Mucosa of descending colon (tissue), 3 donors: ENCODE measurements around the gene MVB12B. TPM values are rescaled to one million over a fixed set of nuclear protein-coding genes. Genes with fewer than 3 reads are reported as not detected.

ENCODE experiments used
- ATAC-seq: fragments of 200-7000 bp; cut with Tn5 transposase; one replicate; pipeline ENCODE4 v1.9.1; 2020; ENCODE audit warnings: mild to moderate bottlenecking, moderate library complexity
- DNase-seq, 3 donors: peaks; one replicate each; pipeline ENCODE4 v3.0.0-alpha.2; 2020
- H3K36me3 ChIP-seq: fragments of 200-600 bp; one replicate; pipeline ENCODE4 v1.8.0; 2021; ENCODE audit warnings: low read depth, mild to moderate bottlenecking
- H3K4me1 ChIP-seq: fragments of 200-600 bp; one replicate; pipeline ENCODE4 v1.8.0; 2021; ENCODE audit warnings: low read depth, mild to moderate bottlenecking
- H3K4me3 ChIP-seq: fragments of 200-600 bp; one replicate; pipeline ENCODE4 v1.8.0; 2021; ENCODE audit warnings: mild to moderate bottlenecking
- H3K9me3 ChIP-seq: fragments of 200-600 bp; one replicate; pipeline ENCODE4 v1.8.0; 2021; ENCODE audit warnings: mild to moderate bottlenecking
- CTCF ChIP-seq: fragments of 200-600 bp; IDR thresholded peaks from one replicate; pipeline ENCODE4 v1.8.0; 2022; ENCODE audit warnings: antibody characterized with exemption, mild to moderate bottlenecking
- intact Hi-C, 2 donors: fragments of 100-400 bp; cut with DNase I in 1 of 2; cut with micrococcal nuclease in 1 of 2; formaldehyde crosslinking; loops; one replicate each; pipeline versions ENCODE4 v1.11.0 to v1.11.1; 2022; cut with DNase I, micrococcal nuclease
- total RNA-seq, 3 donors: library from RNA; stranded (reverse); fragmentation: NEBNext Ultra II Directional in 2 of 3; extraction: Animal tissue kit (Norgen Biotek cat#: 25700) in 2 of 3; gene quantifications; one replicate each; pipeline versions ENCODE4 v1.2.1 to v1.2.4, GENCODE V29; 2021 to 2023
- donor health status: DM: no; HTN: no; CAD: no; lungs with moderate emphysema.
- donor health status: DM: no; HTN: no; CAD: no.
- donor health status: DM: no; HTN: yes; CAD: no.

MVB12B gene
- total RNA-seq, 3 donors from 2014 or later = 16.8 to 26.4 (median 21.6) TPM

- DNase-seq (no peak), ATAC-seq (no peak)
- Histone ChIP-seq H3K9me3 (no peaks in the 10 kb centered on the region), H3K36me3 (no peaks in the 10 kb centered on the region), H3K4me1 (no peaks in the 10 kb centered on the region), H3K4me3 (no peak overlapping the region)
- intact Hi-C loops = no loop called here
- no peak for TF ChIP-seq CTCF
Observed at GRCh38 chr9:126448865-126449577, 122.4 kb downstream of the MVB12B start.

- Histone ChIP-seq H3K36me3 (no peaks in the 10 kb centered on the region), H3K9me3 (no peaks in the 10 kb centered on the region), H3K4me3 (no peak overlapping the region), H3K4me1 (no peaks in the 10 kb centered on the region)
- TF ChIP-seq CTCF = no peak
- DNase-seq (no peak), ATAC-seq (no peak)
- intact Hi-C loops = no loop called here
Observed at GRCh38 chr9:126449725-126450667, 123.4 kb downstream of the MVB12B start.

- H3K9me3 ChIP-seq = no peaks in the 10 kb centered on the region
- H3K4me1 ChIP-seq = no peaks in the 10 kb centered on the region
- H3K36me3 ChIP-seq = no peaks in the 10 kb centered on the region
- intact Hi-C loops = no loop called here
- no peak for DNase-seq
- TF ChIP-seq CTCF = no peak
- H3K4me3 ChIP-seq = no peak overlapping the region
- ATAC-seq = no peak
Observed at GRCh38 chr9:126450668-126451205, 124.1 kb downstream of the MVB12B start.

- Histone ChIP-seq H3K4me3 (no peak overlapping the region), H3K4me1 (no peaks in the 10 kb centered on the region), H3K36me3 (no peaks in the 10 kb centered on the region), H3K9me3 (no peaks in the 10 kb centered on the region)
- DNase-seq (no peak), ATAC-seq (no peak)
- intact Hi-C loops = no loop called here
- TF ChIP-seq CTCF = no peak
Observed at GRCh38 chr9:126451316-126451885, 124.8 kb downstream of the MVB12B start.

- no peak for DNase-seq
- intact Hi-C loops = no loop called here
- H3K9me3 ChIP-seq = no peaks in the 10 kb centered on the region
- no peak overlapping the region for H3K4me3 ChIP-seq
- no peaks in the 10 kb centered on the region for H3K4me1 ChIP-seq
- no peak for TF ChIP-seq CTCF
- ATAC-seq = no peak
- no peaks in the 10 kb centered on the region for H3K36me3 ChIP-seq
Observed at GRCh38 chr9:126452106-126452505, 125.5 kb downstream of the MVB12B start.
